Activated B cell treated with CpG ODN at 0.5 μM for 24 hours (primary cell): ENCODE measurements around the gene MST1. TPM values are rescaled to one million over a fixed set of nuclear protein-coding genes. Genes with fewer than 3 reads are reported as not detected.

Experiments
- ATAC-seq: fragments of 200-7000 bp; cut with Tn5 transposase; one replicate; pipeline ENCODE4 v1.10.0; 2021; ENCODE audit warnings: low read depth, mild to moderate bottlenecking, moderate library complexity
- CTCF ChIA-PET: fragments of 350-600 bp; sonication (Branson Sonifier 250); formaldehyde crosslinking; loops from one replicate; lab custom pipeline; 2021; ENCODE audit warnings: antibody characterized with exemption; lab: Charles Lee
- POLR2A ChIA-PET: fragments of 350-600 bp; sonication (Branson Sonifier 250); formaldehyde crosslinking; loops from one replicate; lab custom pipeline; 2021; ENCODE audit warnings: antibody characterized with exemption; lab: Charles Lee
- DNase-seq: peaks from one replicate; pipeline ENCODE4 v3.0.0; 2022
- H3K27ac Mint-ChIP-seq: one replicate; pipeline ENCODE4 v1.8.0; 2020; ENCODE audit warnings: mixed read lengths
- H3K27me3 Mint-ChIP-seq: one replicate; pipeline ENCODE4 v1.8.0; 2021; ENCODE audit warnings: mixed read lengths
- H3K36me3 Mint-ChIP-seq: one replicate; pipeline ENCODE4 v1.8.0; 2021; ENCODE audit warnings: low read depth, mixed read lengths
- H3K4me1 Mint-ChIP-seq: one replicate; pipeline ENCODE4 v1.8.0; 2021; ENCODE audit warnings: mixed read lengths
- H3K4me3 Mint-ChIP-seq: one replicate; pipeline ENCODE4 v1.8.0; 2020; ENCODE audit warnings: mild to moderate bottlenecking, mixed read lengths
- H3K9me3 Mint-ChIP-seq: one replicate; pipeline ENCODE4 v1.8.0; 2020; ENCODE audit warnings: mixed read lengths
- CTCF ChIP-seq: fragments of 200-600 bp; IDR thresholded peaks from one replicate; pipeline ENCODE4 v1.8.0; 2022; ENCODE audit warnings: antibody characterized with exemption, mild to moderate bottlenecking
- intact Hi-C: fragments of 100-400 bp; cut with micrococcal nuclease; formaldehyde crosslinking; loops from one replicate; pipeline ENCODE4 v1.15.1; 2024
- total RNA-seq: library from RNA; stranded (reverse); gene quantifications from 2 replicates; pipeline ENCODE4 v1.2.3, GENCODE V29; 2022

MST1 gene
- total RNA-seq, 1 donor from 2014 or later, result 8.0 TPM

DNA sequence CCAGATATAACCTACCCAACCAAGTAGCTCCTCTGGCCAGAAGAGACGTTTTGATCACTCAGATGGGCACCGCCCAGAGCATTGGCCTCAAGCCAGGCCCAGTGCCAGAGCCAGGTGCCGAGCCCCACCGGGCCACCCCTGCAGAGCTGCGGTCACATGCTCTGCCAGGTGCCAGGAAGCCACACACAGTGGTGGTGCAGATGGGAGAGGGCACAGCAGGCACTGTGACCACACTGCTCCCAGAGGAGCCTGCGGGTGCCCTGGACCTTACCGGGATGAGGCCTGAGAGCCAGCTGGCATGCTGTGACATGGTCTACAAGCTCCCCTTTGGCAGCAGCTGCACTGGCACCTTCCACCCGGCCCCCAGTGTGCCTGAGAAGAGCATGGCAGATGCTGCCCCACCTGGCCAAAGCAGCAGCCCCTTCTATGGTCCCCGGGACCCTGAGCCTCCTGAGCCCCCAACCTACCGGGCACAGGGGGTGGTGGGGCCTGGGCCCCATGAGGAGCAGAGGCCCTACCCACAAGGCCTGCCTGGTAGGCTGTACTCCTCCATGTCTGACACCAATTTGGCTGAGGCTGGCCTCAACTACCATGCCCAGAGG, 34.2 kb downstream of the MST1 start:
- Mint-ChIP-seq H3K4me1 (peaks cover 8% of the 10 kb centered on the region), H3K9me3 (no peaks in the 10 kb centered on the region), H3K27ac (no peak overlapping the region), H3K4me3 (no peak overlapping the region), H3K27me3 (no peaks in the 10 kb centered on the region), H3K36me3 (no peaks in the 10 kb centered on the region)
- ATAC-seq (peak; percentile 56), DNase-seq (no peak)
- TF ChIP-seq CTCF, result no peak
- ChIA-PET CTCF (no interaction called here), POLR2A (no interaction called here)
- intact Hi-C loops, result no loop called here

DNA sequence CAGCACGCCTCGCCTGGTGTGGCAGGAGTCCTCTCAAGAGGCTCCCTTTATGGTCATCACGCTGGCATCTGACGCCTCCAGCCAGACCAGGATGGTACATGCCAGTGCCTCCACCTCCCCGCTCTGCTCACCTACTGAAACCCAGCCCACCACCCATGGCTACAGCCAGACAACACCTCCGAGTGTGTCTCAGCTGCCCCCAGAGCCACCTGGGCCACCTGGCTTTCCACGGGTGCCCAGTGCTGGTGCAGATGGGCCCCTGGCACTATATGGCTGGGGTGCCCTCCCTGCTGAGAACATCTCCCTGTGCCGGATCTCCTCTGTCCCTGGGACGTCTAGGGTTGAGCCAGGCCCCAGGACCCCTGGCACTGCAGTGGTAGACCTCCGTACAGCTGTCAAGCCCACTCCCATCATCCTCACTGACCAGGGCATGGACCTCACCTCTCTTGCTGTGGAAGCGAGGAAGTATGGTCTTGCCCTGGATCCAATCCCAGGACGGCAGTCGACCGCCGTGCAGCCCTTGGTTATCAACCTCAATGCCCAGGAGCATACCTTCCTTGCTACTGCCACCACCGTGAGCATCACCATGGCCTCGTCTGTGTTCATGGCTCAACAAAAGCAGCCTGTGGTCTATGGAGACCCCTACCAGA, 35.0 kb downstream of the MST1 start:
- no peak overlapping the region for H3K27ac Mint-ChIP-seq
- no peak overlapping the region for H3K4me3 Mint-ChIP-seq
- no peak for DNase-seq
- no peak for ATAC-seq
- intact Hi-C loops, result no loop called here
- ChIA-PET POLR2A (no interaction called here), CTCF (no interaction called here)
- no peaks in the 10 kb centered on the region for H3K36me3 Mint-ChIP-seq
- no peaks in the 10 kb centered on the region for H3K9me3 Mint-ChIP-seq
- peaks cover 8% of the 10 kb centered on the region for H3K4me1 Mint-ChIP-seq
- H3K27me3 Mint-ChIP-seq, result no peaks in the 10 kb centered on the region
- no peak for TF ChIP-seq CTCF

- H3K4me3 Mint-ChIP-seq, result no peak overlapping the region
- POLR2A ChIA-PET, result no interaction called here
- H3K4me1 Mint-ChIP-seq, result peaks cover 8% of the 10 kb centered on the region
- H3K27ac Mint-ChIP-seq, result no peak overlapping the region
- CTCF ChIA-PET, result no interaction called here
- intact Hi-C loops, result no loop called here
- TF ChIP-seq CTCF, result no peak
- H3K9me3 Mint-ChIP-seq, result no peaks in the 10 kb centered on the region
- no peak for DNase-seq
- no peaks in the 10 kb centered on the region for H3K27me3 Mint-ChIP-seq
- no peaks in the 10 kb centered on the region for H3K36me3 Mint-ChIP-seq
- ATAC-seq, result no peak
Observed at GRCh38 chr3:49653621-49654020, 35.7 kb downstream of the MST1 start.

DNA sequence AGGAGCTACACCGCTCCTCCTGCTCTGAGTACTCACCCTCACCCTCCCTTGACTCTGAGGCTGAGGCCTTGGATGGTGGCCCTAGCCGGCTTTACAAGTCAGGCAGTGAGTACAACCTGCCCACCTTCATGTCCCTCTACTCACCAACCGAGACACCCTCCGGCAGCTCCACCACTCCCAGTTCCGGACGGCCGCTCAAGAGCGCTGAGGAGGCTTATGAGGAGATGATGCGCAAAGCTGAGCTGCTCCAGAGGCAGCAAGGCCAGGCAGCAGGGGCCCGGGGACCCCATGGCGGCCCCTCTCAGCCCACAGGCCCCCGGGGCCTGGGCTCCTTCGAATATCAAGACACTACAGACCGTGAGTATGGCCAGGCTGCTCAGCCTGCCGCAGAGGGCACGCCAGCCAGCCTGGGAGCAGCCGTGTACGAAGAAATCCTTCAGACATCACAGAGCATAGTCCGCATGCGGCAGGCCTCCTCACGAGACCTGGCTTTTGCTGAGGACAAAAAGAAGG, 36.3 kb downstream of the MST1 start:
- peaks cover 8% of the 10 kb centered on the region for H3K4me1 Mint-ChIP-seq
- DNase-seq (no peak), ATAC-seq (no peak)
- H3K9me3 Mint-ChIP-seq, result no peaks in the 10 kb centered on the region
- no peak overlapping the region for H3K27ac Mint-ChIP-seq
- no peak for TF ChIP-seq CTCF
- ChIA-PET CTCF (interaction anchor here (1.3 kb wide), 1 partner anchor 113 kb away, joined by 4 read pairs; no protein-coding TSS in a partner anchor), POLR2A (interaction anchor here (0.6 kb wide), 1 partner anchor 449 kb away, joined by 13 read pairs; no protein-coding TSS in a partner anchor)
- intact Hi-C loops, result no loop called here
- no peak overlapping the region for H3K4me3 Mint-ChIP-seq
- H3K27me3 Mint-ChIP-seq, result no peaks in the 10 kb centered on the region
- H3K36me3 Mint-ChIP-seq, result no peaks in the 10 kb centered on the region

- no peaks in the 10 kb centered on the region for H3K36me3 Mint-ChIP-seq
- H3K27me3 Mint-ChIP-seq, result no peaks in the 10 kb centered on the region
- TF ChIP-seq CTCF, result no peak
- H3K4me1 Mint-ChIP-seq, result peaks cover 8% of the 10 kb centered on the region
- no peaks in the 10 kb centered on the region for H3K9me3 Mint-ChIP-seq
- ChIA-PET POLR2A (interaction anchor here (0.6 kb wide), 1 partner anchor 450 kb away, joined by 13 read pairs; no protein-coding TSS in a partner anchor), CTCF (interaction anchor here (1.3 kb wide), 1 partner anchor 112 kb away, joined by 4 read pairs; no protein-coding TSS in a partner anchor)
- ATAC-seq, result no peak
- no peak for DNase-seq
- intact Hi-C loops, result no loop called here
- H3K27ac Mint-ChIP-seq, result no peak overlapping the region
- H3K4me3 Mint-ChIP-seq, result no peak overlapping the region
Observed at GRCh38 chr3:49652218-49652902, 36.9 kb downstream of the MST1 start.
